GM23338 (cell line): Measurements from ENCODE around the gene GALNT15. TPM values are rescaled to one million over a fixed set of nuclear protein-coding genes. Genes with fewer than 3 reads are reported as not detected.

ENCODE experiments used
- ATAC-seq: fragments of 200-7000 bp; cut with Tn5 transposase; 3 replicates; pipeline ENCODE4 v1.9.1; 2020
- DNase-seq: peaks from one replicate; pipeline ENCODE4 v3.0.0-alpha.2; 2015; ENCODE audit warnings: low spot score
- H2AFZ ChIP-seq: fragments of 200-600 bp; sonication (generic); 2 replicates; pipeline ENCODE4 v1.8.0; 2016; ENCODE audit warnings: antibody characterized with exemption, mild to moderate bottlenecking, moderate library complexity
- H3F3A ChIP-seq: fragments of 200-600 bp; sonication (generic); replicated peaks from 2 replicates; pipeline ENCODE4 v1.8.0; 2017; ENCODE audit warnings: antibody characterized with exemption, mixed run types, low read depth
- H3K27ac ChIP-seq: fragments of 200-600 bp; sonication (generic); 2 replicates; pipeline ENCODE4 v1.6.1; 2016; ENCODE audit warnings: low read depth
- H3K27me3 ChIP-seq: fragments of 200-600 bp; sonication (generic); 2 replicates; pipeline ENCODE4 v1.8.0; 2016; ENCODE audit warnings: mild to moderate bottlenecking, mixed run types, moderate library complexity; ENCODE audit not compliant: insufficient read depth
- H3K36me3 ChIP-seq: fragments of 200-600 bp; sonication (generic); 2 replicates; pipeline ENCODE4 v1.8.0; 2016; ENCODE audit warnings: mild to moderate bottlenecking; ENCODE audit not compliant: insufficient read depth
- H3K4me1 ChIP-seq: fragments of 200-600 bp; sonication (generic); 2 replicates; pipeline ENCODE4 v1.8.0; 2016; ENCODE audit warnings: mild to moderate bottlenecking, moderate library complexity; ENCODE audit not compliant: insufficient read depth
- H3K4me2 ChIP-seq: fragments of 200-600 bp; sonication (generic); 2 replicates; pipeline ENCODE4 v1.7.1; 2017; ENCODE audit warnings: mixed run types
- H3K4me3 ChIP-seq: fragments of 200-600 bp; sonication (generic); 2 replicates; pipeline ENCODE4 v1.6.1; 2016; ENCODE audit warnings: mixed run types
- H3K79me2 ChIP-seq: fragments of 200-600 bp; sonication (generic); replicated peaks from 2 replicates; pipeline ENCODE4 v1.8.0; 2017; ENCODE audit warnings: mild to moderate bottlenecking; ENCODE audit not compliant: insufficient read depth
- H3K9me2 ChIP-seq: fragments of 200-600 bp; sonication (generic); 2 replicates; pipeline ENCODE4 v1.8.0; 2017; ENCODE audit not compliant: insufficient read depth
- H4K20me1 ChIP-seq: fragments of 200-600 bp; sonication (generic); replicated peaks from 2 replicates; pipeline ENCODE4 v1.8.0; 2017; ENCODE audit warnings: mild to moderate bottlenecking; ENCODE audit not compliant: insufficient read depth
- H3K27ac Mint-ChIP-seq: 2 replicates; pipeline ENCODE4 v1.8.0; 2020; ENCODE audit warnings: inconsistent platforms, mild to moderate bottlenecking, moderate library complexity, mixed read lengths
- H3K27me3 Mint-ChIP-seq: 3 replicates; pipeline ENCODE4 v1.8.0; 2022; ENCODE audit warnings: low read depth, mild to moderate bottlenecking, moderate library complexity, mixed read lengths, inconsistent platforms; ENCODE audit not compliant: insufficient read depth, poor library complexity
- H3K36me3 Mint-ChIP-seq: 3 replicates; pipeline ENCODE4 v1.8.0; 2021; ENCODE audit warnings: low read depth, mild to moderate bottlenecking, inconsistent platforms, moderate library complexity, mixed read lengths
- H3K4me1 Mint-ChIP-seq: 3 replicates; pipeline ENCODE4 v1.8.0; 2020; ENCODE audit warnings: mild to moderate bottlenecking, inconsistent platforms, mixed read lengths
- H3K4me3 Mint-ChIP-seq: 3 replicates; pipeline ENCODE4 v1.8.0; 2021; ENCODE audit warnings: moderate library complexity, mild to moderate bottlenecking, inconsistent platforms, mixed read lengths
- H3K9me3 Mint-ChIP-seq: 3 replicates; pipeline ENCODE4 v1.8.0; 2020; ENCODE audit warnings: moderate library complexity, mild to moderate bottlenecking, inconsistent platforms, mixed read lengths
- CREB1 ChIP-seq: fragments of 250-450 bp; sonication (Bioruptor Pico); IDR thresholded peaks from 2 replicates; pipeline ENCODE4 v1.5.0; 2020; ENCODE audit warnings: low read depth, mild to moderate bottlenecking, moderate library complexity
- ETS1 ChIP-seq: IDR thresholded peaks from 2 replicates; pipeline ENCODE4 v1.6.1; 2016; ENCODE audit warnings: antibody characterized with exemption
- EZH2 ChIP-seq: fragments of 200-600 bp; sonication (generic); IDR thresholded peaks from one replicate; pipeline ENCODE4 v1.8.0; 2017; ENCODE audit warnings: antibody characterized with exemption, mild to moderate bottlenecking, low read depth; ENCODE audit not compliant: unreplicated experiment
- EZH2phosphoT487 ChIP-seq: fragments of 200-600 bp; sonication (generic); IDR thresholded peaks from one replicate; pipeline ENCODE4 v1.8.1; 2018; ENCODE audit warnings: antibody characterized with exemption; ENCODE audit not compliant: unreplicated experiment
- JUNB ChIP-seq: IDR thresholded peaks from one replicate; pipeline ENCODE4 v1.6.1; 2016; ENCODE audit warnings: antibody characterized with exemption; ENCODE audit not compliant: unreplicated experiment
- NANOG ChIP-seq: IDR thresholded peaks from 2 replicates; pipeline ENCODE4 v1.6.1; 2016; ENCODE audit warnings: antibody characterized with exemption, borderline replicate concordance
- POLR2AphosphoS5 ChIP-seq: IDR thresholded peaks from 2 replicates; pipeline ENCODE4 v1.6.1; 2016; ENCODE audit warnings: antibody characterized with exemption, low read depth
- REST ChIP-seq: IDR thresholded peaks from one replicate; pipeline ENCODE4 v1.6.1; 2018; ENCODE audit warnings: antibody characterized with exemption; ENCODE audit not compliant: unreplicated experiment
- ZNF331 ChIP-seq: fragments of 250-450 bp; sonication (Bioruptor Pico); IDR thresholded peaks from 2 replicates; pipeline ENCODE4 v1.5.0; 2020; ENCODE audit warnings: low read depth, mild to moderate bottlenecking, moderate library complexity
- ZNF462 ChIP-seq: fragments of 250-450 bp; sonication (Bioruptor Pico); IDR thresholded peaks from 2 replicates; pipeline ENCODE4 v1.5.0; 2020; ENCODE audit warnings: mild to moderate bottlenecking, moderate library complexity
- polyA plus RNA-seq: library from polyadenylated mRNA; unstranded; fragments of >200 nt; fragmentation: Nextera tagmentation; extraction: Ambion mirVana; gene quantifications from 2 replicates; pipeline ENCODE4 v1.2.1, GENCODE V29; 2016
- total RNA-seq: library from RNA; depleted of rRNA; stranded (reverse); fragments of >200 nt; shearing (Covaris generic); gene quantifications from 2 replicates; pipeline ENCODE4 v1.2.3, GENCODE V29; 2014

The GALNT15 gene
- total and polyA plus RNA-seq, 2 experiments from 2014 or later, result 0.06 to 0.35 TPM

- peaks cover 5% of the 10 kb centered on the region for H3K27me3 Mint-ChIP-seq
- no peaks in the 10 kb centered on the region; the same call in 2 of the 3 replicates for H3K9me3 Mint-ChIP-seq
- Histone ChIP-seq H2AFZ (no peak overlapping the region), H3K27me3 (no peaks in the 10 kb centered on the region), H3K27ac (no peak overlapping the region), H3K4me2 (no peak overlapping the region), H3K4me1 (no peaks in the 10 kb centered on the region), H3K36me3 (no peaks in the 10 kb centered on the region), H4K20me1 (no peaks in the 10 kb centered on the region), H3F3A (no peaks in the 10 kb centered on the region), H3K9me2 (no peaks in the 10 kb centered on the region), H3K79me2 (no peaks in the 10 kb centered on the region), H3K4me3 (no peak overlapping the region)
- no peaks in the 10 kb centered on the region for H3K4me1 Mint-ChIP-seq
- no peak for ATAC-seq
- no peak overlapping the region for H3K4me3 Mint-ChIP-seq
- TF ChIP-seq POLR2AphosphoS5 (no peak), CREB1 (CRISPR knock-in tag) (no peak), JUNB (no peak), ZNF331 (CRISPR knock-in tag) (no peak), ZNF462 (CRISPR knock-in tag) (no peak), NANOG (no peak), EZH2 (no peak), EZH2phosphoT487 (no peak), ETS1 (no peak), REST (no peak)
- no peak for DNase-seq
- no peak overlapping the region for H3K27ac Mint-ChIP-seq
- no peaks in the 10 kb centered on the region for H3K36me3 Mint-ChIP-seq
These were observed 67.7 kb downstream of the GALNT15 start for GRCh38 chr3:16242177-16242576.
